Stimulated activated CD4-positive, alpha-beta T cell treated with anti-CD3 and anti-CD28 coated beads, TNF-alpha, amount 100 ng/mL, for 24 hours (primary cell): ENCODE results near the gene FN1.

Experiments used
- DNase-seq, 3 experiments: peaks; one replicate each; pipeline ENCODE4 v3.0.0-alpha.2; 2020; ENCODE audit warnings: low read depth in 3 of 3

Gene FN1

DNA sequence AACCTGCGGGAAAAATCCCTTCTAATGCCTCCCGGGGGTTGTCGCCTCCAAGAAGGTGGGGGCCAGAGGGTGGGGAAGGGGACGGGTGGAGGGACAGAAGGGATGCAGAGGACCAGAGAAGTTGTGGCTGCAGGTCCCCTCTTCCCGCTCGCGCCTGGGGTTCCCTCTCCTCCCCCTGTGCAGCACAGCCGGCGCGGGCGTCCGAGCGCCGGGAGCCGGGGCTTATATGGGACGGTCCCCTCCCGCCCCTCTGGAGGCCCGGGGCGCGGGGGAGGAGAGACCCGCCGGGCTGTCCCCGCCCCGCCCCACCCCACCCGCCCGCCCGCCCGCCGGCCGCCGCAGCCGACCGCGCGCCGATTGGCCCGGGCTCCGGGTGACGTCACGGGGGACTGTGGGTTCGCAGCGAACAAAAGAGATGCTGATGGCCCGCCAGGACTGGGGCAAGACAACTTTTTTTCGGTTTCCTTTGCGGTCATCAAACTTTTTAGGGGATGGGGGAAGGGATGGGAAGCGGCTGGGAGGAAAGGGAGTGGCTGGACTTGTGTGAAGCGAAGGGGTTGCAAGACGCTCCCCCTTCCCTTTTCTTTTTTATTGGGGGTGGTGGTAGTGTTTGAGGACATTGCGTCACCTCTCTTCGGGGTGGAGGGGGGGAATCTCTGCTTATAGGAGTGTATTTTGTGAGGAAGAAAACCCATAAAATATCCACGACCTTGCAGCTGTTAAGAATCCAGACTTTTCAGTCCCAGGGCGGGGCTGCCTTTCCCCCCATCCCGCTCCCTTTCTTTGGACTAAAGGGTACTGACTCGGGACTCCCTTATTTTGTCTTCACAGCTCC is at the start of gene FN1:
Gene FN1, minus strand, starts transcription at position 199 of the 835 bp plus-strand sequence. CDS start 266 bp downstream, outside the sequence.
- peak; percentile 20 to 68 (median 25) for DNase-seq

DNA sequence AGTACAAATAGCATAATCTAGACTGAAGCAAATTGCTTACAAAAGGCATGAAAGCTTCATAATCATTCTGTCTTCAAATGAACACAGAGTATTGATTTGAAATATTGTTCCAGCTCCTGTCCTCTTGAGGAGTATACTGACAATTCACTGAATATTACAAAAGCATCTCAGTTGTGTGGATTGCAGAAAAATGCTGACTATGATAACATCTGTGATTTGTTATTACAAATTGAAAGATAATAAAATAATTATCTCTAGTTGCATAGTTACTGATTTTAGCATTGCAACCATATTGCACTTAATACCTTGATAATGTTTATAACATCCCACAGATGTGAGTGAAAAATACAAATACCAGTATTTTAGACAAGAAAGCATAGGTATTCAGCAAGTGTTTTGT is 49.2 kb upstream of the FN1 start:
- no peak for DNase-seq

DNA sequence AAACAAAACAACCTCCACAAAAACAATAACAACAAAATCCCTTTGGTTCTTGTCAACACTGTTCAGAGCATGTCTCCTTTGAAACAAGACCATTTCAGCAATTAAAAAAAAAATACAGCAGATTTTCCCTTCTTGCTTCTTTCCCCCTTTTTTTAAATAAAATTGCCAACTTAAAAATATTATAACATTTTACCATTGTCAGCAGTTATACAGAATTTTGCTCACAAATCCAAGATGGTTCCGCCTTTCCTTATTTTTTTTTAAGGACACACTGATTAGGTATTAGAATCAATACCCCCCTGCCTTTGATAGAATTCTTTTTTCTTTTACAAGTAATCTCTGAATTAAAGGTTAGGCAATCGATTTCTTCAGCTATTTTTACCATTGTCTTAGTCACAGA is 48.7 kb upstream of the FN1 start:
- DNase-seq, result no peak

GRCh38 chr2:215483431-215483830 is 47.6 kb upstream of the FN1 start:
- DNase-seq, result no peak

- no peak for DNase-seq
Measured at GRCh38 chr2:215479536-215480240, 43.8 kb upstream of the FN1 start.

DNA sequence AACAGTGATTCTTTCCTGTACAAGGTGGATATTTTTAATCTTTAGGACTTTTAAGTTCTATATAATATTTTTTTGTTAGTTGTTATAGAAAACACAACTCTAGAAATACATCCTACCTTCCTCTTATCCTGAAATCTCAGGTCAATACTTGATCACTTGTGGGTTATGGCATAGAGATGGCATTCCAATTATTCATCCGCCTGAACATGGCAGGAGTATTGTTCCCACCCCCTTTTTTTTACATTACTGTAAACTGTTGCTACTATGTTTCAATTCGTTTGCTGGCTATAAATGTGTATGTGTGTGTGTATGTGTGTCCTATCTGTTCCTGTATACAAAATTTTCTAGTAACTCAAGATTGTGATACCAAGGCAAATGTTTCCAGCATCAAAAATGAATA is 43.3 kb upstream of the FN1 start:
- DNase-seq, result no peak

- no peak for DNase-seq
Measured at GRCh38 chr2:215476424-215476823, 40.6 kb upstream of the FN1 start.

GRCh38 chr2:215466097-215466909 is 30.4 kb upstream of the FN1 start:
- no peak for DNase-seq

DNA sequence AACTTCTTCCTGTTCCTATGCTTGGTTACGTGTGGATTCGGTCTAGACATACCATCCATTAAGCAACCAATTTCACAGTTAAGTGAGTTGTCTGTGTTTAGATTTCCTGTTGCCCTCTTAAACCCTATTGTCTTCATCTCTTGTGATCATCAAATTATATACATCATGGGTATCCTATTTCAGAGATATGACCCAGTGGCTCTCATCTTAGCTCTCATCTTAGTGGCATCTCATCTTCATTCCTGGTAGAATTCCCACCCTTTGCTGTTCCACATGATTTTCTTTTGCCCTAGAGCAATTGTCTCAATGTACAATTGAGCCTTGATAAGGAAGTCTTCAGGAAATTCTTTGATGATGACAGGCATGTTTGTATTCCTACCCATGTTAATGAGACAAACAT is 29.4 kb upstream of the FN1 start:
- no peak for DNase-seq

DNA sequence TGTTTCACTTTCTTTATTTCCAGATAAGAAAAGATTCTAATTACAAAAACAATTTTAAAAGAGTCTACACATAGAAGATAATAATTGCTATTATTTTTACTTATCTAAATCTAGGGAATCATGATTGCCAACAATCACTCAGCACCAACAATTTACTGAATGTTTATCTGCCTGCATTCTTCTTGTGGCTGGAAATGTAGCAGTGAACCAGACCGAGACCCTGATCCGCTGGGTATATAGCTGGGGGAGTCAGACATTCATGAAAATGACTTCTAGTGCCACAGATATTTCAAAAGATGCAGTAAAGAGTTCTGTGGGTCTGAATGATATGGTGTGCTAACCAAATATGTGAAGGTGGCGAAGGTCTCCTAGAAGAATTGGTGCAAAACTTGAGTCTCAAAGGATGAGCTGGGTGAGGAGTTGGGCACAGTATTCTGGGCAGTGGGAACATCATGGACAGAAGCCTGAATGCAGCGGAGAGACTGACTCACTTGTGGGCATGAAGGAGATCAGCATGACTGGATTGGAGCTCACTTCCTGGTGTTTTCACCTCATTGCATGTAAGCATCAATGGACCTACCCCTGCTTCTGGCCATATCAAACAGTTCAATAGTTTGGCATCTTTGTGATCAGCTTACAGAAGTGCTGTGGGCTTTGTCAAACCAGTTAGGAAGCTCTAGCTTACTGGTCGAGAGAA is 26.1 kb upstream of the FN1 start:
- DNase-seq, result no peak

DNA sequence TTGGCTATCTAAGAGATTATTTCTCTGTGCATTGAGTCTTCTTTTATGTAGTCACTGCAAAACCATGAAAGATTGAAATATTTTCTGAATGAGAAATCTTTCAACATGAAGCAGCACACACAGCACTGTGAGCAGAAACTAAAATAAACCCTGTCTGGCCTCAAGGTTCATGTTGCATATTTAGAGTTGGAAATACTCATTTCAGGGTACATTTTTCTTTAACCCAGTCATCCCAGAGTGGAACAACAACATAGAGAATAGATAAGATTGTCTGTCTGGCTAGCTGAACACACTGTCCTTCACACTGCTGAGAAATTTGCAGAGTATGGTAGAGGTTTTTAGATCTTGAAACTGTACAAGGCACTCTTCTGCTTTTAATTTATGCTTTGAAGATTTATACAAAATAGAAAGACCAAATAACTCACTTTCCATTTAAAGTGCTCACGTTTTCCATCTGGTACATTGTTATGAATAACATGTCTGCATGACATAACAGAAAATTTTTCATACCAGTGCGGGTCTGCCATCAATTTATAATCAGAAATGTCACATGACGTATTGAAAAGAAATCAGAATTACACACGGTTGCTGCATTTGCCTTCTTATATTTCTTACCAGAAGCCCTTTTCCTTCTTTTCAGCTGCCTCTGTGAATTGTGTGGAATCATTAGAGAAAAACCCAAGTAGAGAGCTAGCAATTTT is 25.0 kb upstream of the FN1 start:
- DNase-seq, result no peak

DNA sequence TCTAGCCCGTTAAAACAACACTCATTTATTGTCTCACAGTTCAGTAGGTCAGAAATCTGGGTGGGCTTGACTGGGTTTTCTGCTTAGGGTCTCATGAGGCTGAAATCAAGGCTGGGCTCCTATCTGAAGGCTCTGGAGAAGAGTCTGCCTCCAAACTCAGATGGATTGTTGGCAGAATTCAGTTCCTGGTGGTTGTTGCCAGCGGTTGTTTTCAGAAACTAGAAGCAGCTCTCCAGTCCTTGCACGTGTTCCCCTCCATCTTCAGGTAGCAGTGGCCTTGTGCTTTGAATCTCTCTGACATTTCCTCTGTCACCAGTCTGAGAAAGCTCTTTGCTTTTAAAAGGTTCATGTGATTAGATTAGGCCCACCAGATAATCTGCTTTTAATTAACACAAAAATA is 20.1 kb upstream of the FN1 start:
- DNase-seq, result no peak

- DNase-seq, result no peak
Measured at GRCh38 chr2:215454519-215455246, 18.8 kb upstream of the FN1 start.

GRCh38 chr2:215452725-215453124 is 16.9 kb upstream of the FN1 start:
- no peak for DNase-seq

- no peak for DNase-seq
Measured at GRCh38 chr2:215451012-215451756, 15.3 kb upstream of the FN1 start.

DNA sequence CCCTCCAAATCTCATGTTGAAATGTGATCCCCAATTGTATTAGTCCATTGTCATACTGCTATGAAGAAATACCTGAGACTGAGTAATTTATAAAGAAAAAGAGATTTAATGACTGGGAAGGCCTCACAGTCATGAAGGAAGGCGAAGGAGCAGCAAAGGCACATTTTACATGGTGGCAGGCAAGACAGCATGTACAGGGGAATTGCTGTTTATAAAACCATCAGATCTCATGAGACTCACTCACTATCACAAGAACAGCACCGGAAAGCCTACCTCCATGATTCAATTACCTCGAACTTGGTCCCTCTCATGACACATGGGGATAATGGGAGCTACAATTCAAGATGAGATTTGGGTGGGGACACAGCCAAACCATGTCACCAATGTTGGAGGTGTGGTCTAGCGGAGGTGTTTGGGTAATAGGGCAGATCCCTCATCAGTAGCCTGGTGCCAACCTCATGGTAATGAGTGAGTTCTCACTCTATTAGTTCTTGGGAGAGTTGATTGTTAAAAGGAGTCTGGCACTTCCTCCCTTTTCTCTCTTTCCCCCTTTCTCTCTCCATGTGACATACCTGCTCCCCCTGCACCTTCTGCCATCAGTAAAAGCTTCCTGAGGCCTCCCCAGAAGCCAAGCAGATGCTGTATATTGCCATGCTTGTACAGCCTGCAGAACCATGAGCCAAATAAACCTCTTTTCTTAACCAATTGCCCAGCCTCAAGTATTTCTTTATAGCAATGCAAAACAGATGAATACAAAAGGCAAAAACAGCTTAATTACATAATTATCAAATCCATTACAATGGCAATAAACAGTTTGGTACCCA is 14.5 kb upstream of the FN1 start:
- no peak for DNase-seq

GRCh38 chr2:215447673-215448081 is 11.8 kb upstream of the FN1 start:
- no peak for DNase-seq

GRCh38 chr2:215447056-215447455 is 11.2 kb upstream of the FN1 start:
- DNase-seq, result no peak

DNA sequence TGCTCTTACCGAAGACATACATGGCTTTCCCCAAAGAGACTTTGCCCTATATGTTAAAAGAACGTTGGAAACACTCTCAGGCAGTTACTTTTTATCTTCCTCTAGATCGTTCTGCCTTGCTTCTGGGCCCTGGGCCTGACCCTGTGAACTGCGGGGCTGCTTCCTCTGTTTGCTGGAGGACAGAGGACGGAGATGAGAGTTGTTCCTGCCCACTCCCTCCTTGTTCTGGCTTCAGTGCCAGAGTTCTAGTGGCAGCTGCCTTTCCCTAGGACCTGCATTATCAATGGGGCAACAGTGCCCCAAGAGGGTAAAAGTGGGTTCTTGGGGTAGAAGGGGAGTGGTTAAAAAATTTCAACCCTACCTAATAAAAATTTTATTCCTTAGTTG is 6.5 kb upstream of the FN1 start:
- DNase-seq, result no peak
